CD4-positive, alpha-beta memory T cell (primary cell): ENCODE data around the gene SKAP2. TPM values are rescaled to one million over a fixed set of nuclear protein-coding genes. Genes with fewer than 3 reads are reported as not detected.
A peak's percentile ranks its signal among the peaks of the same experiment; 100 is the strongest.

Experiments used
- CTCF ChIA-PET: fragments of 350-600 bp; sonication (Branson Sonifier 250); formaldehyde crosslinking; loops from one replicate; lab custom pipeline; 2021; ENCODE audit warnings: inconsistent platforms; ENCODE audit not compliant: partially characterized antibody; lab: Charles Lee
- POLR2A ChIA-PET: fragments of 350-600 bp; sonication (Branson Sonifier 250); formaldehyde crosslinking; loops from one replicate; lab custom pipeline; 2021; ENCODE audit not compliant: partially characterized antibody; lab: Charles Lee
- DNase-seq, 5 donors: peaks; one replicate each; pipeline versions ENCODE4 v3.0.0 to v3.0.0-alpha.2; 2020 to 2022; ENCODE audit warnings: mixed read lengths in 1 of 5
- H3K27ac ChIP-seq: one replicate; pipeline ENCODE4 v1.7.0; 2013; ENCODE audit warnings: low read depth, low read length
- H3K27me3 ChIP-seq: 2 replicates; pipeline ENCODE4 v1.7.0; 2013; ENCODE audit warnings: mild to moderate bottlenecking, low read length, moderate library complexity; ENCODE audit not compliant: insufficient read depth
- H3K36me3 ChIP-seq: 2 replicates; pipeline ENCODE4 v1.7.0; 2013; ENCODE audit warnings: mild to moderate bottlenecking, low read length, moderate library complexity; ENCODE audit not compliant: insufficient read depth
- H3K4me1 ChIP-seq: 2 replicates; pipeline ENCODE4 v1.7.0; 2013; ENCODE audit warnings: mild to moderate bottlenecking, low read length, moderate library complexity; ENCODE audit not compliant: insufficient read depth
- H3K4me3 ChIP-seq, 2 donors: one replicate each; pipeline ENCODE4 v1.7.0; 2013; ENCODE audit warnings: low read length in 2 of 2, mild to moderate bottlenecking in 1 of 2
- H3K9me3 ChIP-seq, 2 donors: one replicate each; pipeline ENCODE4 v1.7.0; 2013; ENCODE audit warnings: low read length in 2 of 2, control low read depth in 1 of 2; ENCODE audit not compliant: control insufficient read depth in 1 of 2
- H3K27ac Mint-ChIP-seq, 7 donors: one replicate each; pipeline ENCODE4 v1.8.0; 2020 to 2021; ENCODE audit warnings: mixed read lengths in 7 of 7, mild to moderate bottlenecking in 6 of 7, inconsistent platforms in 3 of 7, moderate library complexity in 3 of 7
- H3K27me3 Mint-ChIP-seq, 2 donors: one replicate each; pipeline ENCODE4 v1.8.0; 2020 to 2021; ENCODE audit warnings: mixed read lengths in 2 of 2
- H3K36me3 Mint-ChIP-seq, 2 donors: one replicate each; pipeline ENCODE4 v1.8.0; 2020 to 2021; ENCODE audit warnings: mixed read lengths in 2 of 2, inconsistent platforms in 1 of 2, mild to moderate bottlenecking in 1 of 2
- H3K4me1 Mint-ChIP-seq, 4 donors: one replicate each; pipeline ENCODE4 v1.8.0; 2020 to 2021; ENCODE audit warnings: mixed read lengths in 4 of 4, mild to moderate bottlenecking in 1 of 4
- H3K4me3 Mint-ChIP-seq, 8 donors: one replicate each; pipeline ENCODE4 v1.8.0; 2020 to 2021; ENCODE audit warnings: mixed read lengths in 8 of 8, mild to moderate bottlenecking in 7 of 8, moderate library complexity in 6 of 8, inconsistent platforms in 3 of 8
- H3K9me3 Mint-ChIP-seq, 8 donors: one replicate each; pipeline ENCODE4 v1.8.0; 2020 to 2021; ENCODE audit warnings: mixed read lengths in 8 of 8, mild to moderate bottlenecking in 5 of 8, inconsistent platforms in 3 of 8, moderate library complexity in 1 of 8
- intact Hi-C: fragments of 100-400 bp; cut with micrococcal nuclease; formaldehyde crosslinking; loops from one replicate; pipeline ENCODE4 v1.15.1; 2023
- polyA plus RNA-seq, 2 donors: library from polyadenylated mRNA; unstranded; fragments of 300-500 nt; fragmentation: Illumina TruSeq; gene quantifications; one replicate each; pipeline ENCODE4 v1.2.3, GENCODE V29; 2021
- total RNA-seq, 2 experiments: library from RNA; stranded (reverse); gene quantifications; one replicate each; pipeline ENCODE4 v1.2.3, GENCODE V29; 2021

SKAP2 gene
- total and polyA plus RNA-seq, 4 experiments from 2014 or later = 6.8 to 25.6 (median 11.3) TPM

- Mint-ChIP-seq H3K27me3 (peaks cover 8 to 9% of the 10 kb centered on the region in 2 donors), H3K9me3 (no peaks in the 10 kb centered on the region), H3K27ac (peak overlapping the region in 1 of 7 donors; percentile 12), H3K36me3 (no peaks in the 10 kb centered on the region), H3K4me1 (peaks cover 0 to 4% (median 0%) of the 10 kb centered on the region in 4 donors), H3K4me3 (peak overlapping the region in 1 of 8 donors; percentile 61)
- intact Hi-C loops = no loop called here
- DNase-seq = no peak
- H3K36me3 ChIP-seq = no peaks in the 10 kb centered on the region
- POLR2A ChIA-PET = no interaction called here
- no peak overlapping the region for H3K27ac ChIP-seq
- H3K4me1 ChIP-seq = no peaks in the 10 kb centered on the region
- no peak overlapping the region for H3K4me3 ChIP-seq
- H3K27me3 ChIP-seq = no peaks in the 10 kb centered on the region
- CTCF ChIA-PET = interaction anchor here (2.6 kb wide), 1 partner anchor 469 kb away, joined by 10 read pairs; no protein-coding TSS in a partner anchor
- H3K9me3 ChIP-seq = no peaks in the 10 kb centered on the region
These were observed 173.0 kb downstream of the SKAP2 start for GRCh38 chr7:26691406-26691805.

GRCh38 chr7:26690135-26690805 lies 174.1 kb downstream of the SKAP2 start:
- Histone ChIP-seq H3K27ac (no peak overlapping the region), H3K4me3 (no peak overlapping the region), H3K4me1 (no peaks in the 10 kb centered on the region), H3K9me3 (no peaks in the 10 kb centered on the region), H3K27me3 (no peaks in the 10 kb centered on the region), H3K36me3 (no peaks in the 10 kb centered on the region)
- Mint-ChIP-seq H3K4me1 (peaks cover 0 to 4% (median 0%) of the 10 kb centered on the region in 4 donors), H3K9me3 (no peaks in the 10 kb centered on the region), H3K27ac (no peak overlapping the region), H3K4me3 (no peak overlapping the region), H3K36me3 (no peaks in the 10 kb centered on the region), H3K27me3 (peaks cover 9 to 10% of the 10 kb centered on the region in 2 donors)
- POLR2A ChIA-PET = interaction anchor here (1.1 kb wide), 1 partner anchor 8 kb away, joined by 4 read pairs; no protein-coding TSS in a partner anchor
- intact Hi-C loops = no loop called here
- DNase-seq = no peak
- CTCF ChIA-PET = interaction anchor here (1.0 to 1.5 kb wide), 6 partner anchors 9 to 798 kb away, joined by 3 to 6 read pairs (median 4); no protein-coding TSS in a partner anchor

- H3K36me3 Mint-ChIP-seq = no peaks in the 10 kb centered on the region
- no peaks in the 10 kb centered on the region for H3K9me3 Mint-ChIP-seq
- peaks cover 0 to 4% (median 0%) of the 10 kb centered on the region in 4 donors for H3K4me1 Mint-ChIP-seq
- H3K4me3 Mint-ChIP-seq = no peak overlapping the region
- POLR2A ChIA-PET = interaction anchor here (1.1 kb wide), 1 partner anchor 10 kb away, joined by 4 read pairs; no protein-coding TSS in a partner anchor
- Histone ChIP-seq H3K27ac (no peak overlapping the region), H3K4me1 (no peaks in the 10 kb centered on the region), H3K27me3 (no peaks in the 10 kb centered on the region), H3K9me3 (no peaks in the 10 kb centered on the region), H3K4me3 (no peak overlapping the region), H3K36me3 (no peaks in the 10 kb centered on the region)
- no peak overlapping the region for H3K27ac Mint-ChIP-seq
- DNase-seq = no peak
- CTCF ChIA-PET = interaction anchor here (0.5 to 1.5 kb wide), 6 partner anchors 10 to 797 kb away, joined by 3 to 6 read pairs (median 3); no protein-coding TSS in a partner anchor
- intact Hi-C loops = no loop called here
- peaks cover 10 to 12% of the 10 kb centered on the region in 2 donors for H3K27me3 Mint-ChIP-seq
These were observed 175.4 kb downstream of the SKAP2 start for GRCh38 chr7:26688936-26689506.

GRCh38 chr7:26688388-26688787 lies 176.0 kb downstream of the SKAP2 start:
- DNase-seq = no peak
- no peak overlapping the region for H3K27ac Mint-ChIP-seq
- no peaks in the 10 kb centered on the region for H3K9me3 Mint-ChIP-seq
- ChIA-PET POLR2A (no interaction called here), CTCF (interaction anchor here (0.7 to 0.8 kb wide), 2 partner anchors 14 to 473 kb away, joined by 3 read pairs; no protein-coding TSS in a partner anchor)
- H3K4me1 Mint-ChIP-seq = peaks cover 0 to 4% (median 0%) of the 10 kb centered on the region in 4 donors
- no peak overlapping the region for H3K4me3 Mint-ChIP-seq
- Histone ChIP-seq H3K4me3 (no peak overlapping the region), H3K9me3 (no peaks in the 10 kb centered on the region), H3K4me1 (no peaks in the 10 kb centered on the region), H3K36me3 (no peaks in the 10 kb centered on the region), H3K27me3 (no peaks in the 10 kb centered on the region), H3K27ac (no peak overlapping the region)
- H3K27me3 Mint-ChIP-seq = peaks cover 11 to 12% of the 10 kb centered on the region in 2 donors
- intact Hi-C loops = no loop called here
- H3K36me3 Mint-ChIP-seq = no peaks in the 10 kb centered on the region

GRCh38 chr7:26687032-26687431 lies 177.4 kb downstream of the SKAP2 start:
- Histone ChIP-seq H3K4me1 (no peaks in the 10 kb centered on the region), H3K27me3 (no peaks in the 10 kb centered on the region), H3K9me3 (no peaks in the 10 kb centered on the region), H3K4me3 (no peak overlapping the region), H3K36me3 (no peaks in the 10 kb centered on the region), H3K27ac (no peak overlapping the region)
- POLR2A ChIA-PET = no interaction called here
- no peak for DNase-seq
- CTCF ChIA-PET = interaction anchor here (0.7 to 1.7 kb wide), 15 partner anchors 10 to 1439 kb away, joined by 3 to 8 read pairs (median 4); partner anchors contain the start of gene HOXA7
- H3K9me3 Mint-ChIP-seq = no peaks in the 10 kb centered on the region
- H3K27ac Mint-ChIP-seq = no peak overlapping the region
- peaks cover 0 to 4% (median 0%) of the 10 kb centered on the region in 4 donors for H3K4me1 Mint-ChIP-seq
- intact Hi-C loops = no loop called here
- H3K4me3 Mint-ChIP-seq = no peak overlapping the region
- H3K36me3 Mint-ChIP-seq = no peaks in the 10 kb centered on the region
- H3K27me3 Mint-ChIP-seq = peaks cover 12 to 13% of the 10 kb centered on the region in 2 donors

- H3K4me1 ChIP-seq = no peaks in the 10 kb centered on the region
- intact Hi-C loops = loop anchor here (1.0 kb wide), 1 partner anchor 475 kb away; no protein-coding TSS in a partner anchor
These were observed 177.9 kb downstream of the SKAP2 start for GRCh38 chr7:26686448-26686981.

GRCh38 chr7:26685606-26686005 lies 178.8 kb downstream of the SKAP2 start:
- POLR2A ChIA-PET = no interaction called here
- CTCF ChIA-PET = no interaction called here
- Histone ChIP-seq H3K4me1 (no peaks in the 10 kb centered on the region), H3K27ac (no peak overlapping the region), H3K36me3 (no peaks in the 10 kb centered on the region), H3K4me3 (no peak overlapping the region), H3K9me3 (no peaks in the 10 kb centered on the region), H3K27me3 (no peaks in the 10 kb centered on the region)
- H3K4me3 Mint-ChIP-seq = no peak overlapping the region
- no peak overlapping the region for H3K27ac Mint-ChIP-seq
- no peak for DNase-seq
- H3K36me3 Mint-ChIP-seq = no peaks in the 10 kb centered on the region
- no peaks in the 10 kb centered on the region for H3K4me1 Mint-ChIP-seq
- H3K9me3 Mint-ChIP-seq = no peaks in the 10 kb centered on the region
- intact Hi-C loops = loop anchor here (1.0 kb wide), 1 partner anchor 476 kb away; no protein-coding TSS in a partner anchor
- H3K27me3 Mint-ChIP-seq = peaks cover 8 to 10% of the 10 kb centered on the region in 2 donors

More at GRCh38 chr7:26686448-26686981, 177.9 kb downstream of the SKAP2 start:
- Mint-ChIP-seq H3K36me3 (no peaks in the 10 kb centered on the region), H3K9me3 (no peaks in the 10 kb centered on the region), H3K4me1 (peaks cover 0 to under 1% (median 0%) of the 10 kb centered on the region in 4 donors), H3K27me3 (peaks cover 10 to 11% of the 10 kb centered on the region in 2 donors), H3K27ac (no peak overlapping the region), H3K4me3 (no peak overlapping the region)
- H3K36me3 ChIP-seq = no peaks in the 10 kb centered on the region
- ChIA-PET CTCF (interaction anchor here (0.8 to 1.7 kb wide), 12 partner anchors 11 to 792 kb away, joined by 3 to 8 read pairs (median 4); partner anchors contain the start of gene HOXA7), POLR2A (no interaction called here)
- peak in 4 of 5 donors; percentile 28 to 43 (median 34) for DNase-seq
- H3K27me3 ChIP-seq = no peaks in the 10 kb centered on the region
- H3K27ac ChIP-seq = no peak overlapping the region
- H3K4me3 ChIP-seq = no peak overlapping the region
- H3K9me3 ChIP-seq = no peaks in the 10 kb centered on the region
